OCI-LY1 (cell line): Measurements from ENCODE around the gene AHDC1.
A peak's percentile ranks its signal among the peaks of the same experiment; 100 is the strongest.
"Not testable (repeated sequence)": the region's sequence is repeated elsewhere in the genome, so short reads cannot be mapped to it uniquely, and the experiment has no call there.

Experiments used
- H2AFZ ChIP-seq: fragments of 200-600 bp; sonication (generic), shearing (Covaris generic); 2 replicates; pipeline ENCODE4 v1.6.0; 2014; ENCODE audit warnings: antibody characterized with exemption, mild to moderate bottlenecking, low read length
- H3F3A ChIP-seq: fragments of 200-600 bp; sonication (generic), shearing (Covaris generic); 2 replicates; pipeline ENCODE4 v1.6.0; 2014; ENCODE audit warnings: mild to moderate bottlenecking, antibody characterized with exemption, low read length, moderate library complexity; ENCODE audit not compliant: insufficient read depth
- H3K27ac ChIP-seq: fragments of 200-600 bp; sonication (generic); 2 replicates; pipeline ENCODE4 v1.5.1; 2014; ENCODE audit warnings: low read length, mixed run types, mild to moderate bottlenecking, low read depth; ENCODE audit not compliant: poor library complexity, severe bottlenecking
- H3K27me3 ChIP-seq: fragments of 200-600 bp; sonication (generic); 2 replicates; pipeline ENCODE4 v1.6.0; 2014; ENCODE audit warnings: antibody characterized with exemption, mild to moderate bottlenecking, low read length, moderate library complexity; ENCODE audit not compliant: insufficient read depth
- H3K36me3 ChIP-seq: fragments of 200-600 bp; sonication (generic); 2 replicates; pipeline ENCODE4 v1.6.1; 2014; ENCODE audit warnings: mild to moderate bottlenecking, antibody characterized with exemption, low read length, moderate library complexity, mixed read lengths; ENCODE audit not compliant: insufficient read depth
- H3K4me1 ChIP-seq: fragments of 200-600 bp; sonication (generic); 2 replicates; pipeline ENCODE4 v1.5.1; 2014; ENCODE audit warnings: mild to moderate bottlenecking, low read length, moderate library complexity; ENCODE audit not compliant: insufficient read depth, severe bottlenecking
- H3K4me2 ChIP-seq: fragments of 200-600 bp; sonication (generic), shearing (Covaris generic); 2 replicates; pipeline ENCODE4 v1.6.1; 2014; ENCODE audit warnings: low read length
- H3K4me3 ChIP-seq: fragments of 200-600 bp; sonication (generic); 2 replicates; pipeline ENCODE4 v1.5.1; 2014; ENCODE audit warnings: low read length, low read depth, mild to moderate bottlenecking, mixed read lengths; ENCODE audit not compliant: poor library complexity, severe bottlenecking
- H3K79me2 ChIP-seq: fragments of 200-600 bp; shearing (Covaris generic); 2 replicates; pipeline ENCODE4 v1.6.1; 2016; ENCODE audit warnings: mixed run types, low read length, mixed read lengths; ENCODE audit not compliant: insufficient read depth
- H3K9ac ChIP-seq: fragments of 200-600 bp; sonication (generic), shearing (Covaris generic); 2 replicates; pipeline ENCODE4 v1.6.1; 2014; ENCODE audit warnings: mild to moderate bottlenecking, low read length, mixed read lengths
- H3K9me2 ChIP-seq: fragments of 200-600 bp; sonication (generic), shearing (Covaris generic); 2 replicates; pipeline ENCODE4 v1.6.1; 2014; ENCODE audit warnings: low read depth, mild to moderate bottlenecking, low read length, mixed read lengths
- H3K9me3 ChIP-seq: fragments of 200-600 bp; shearing (Covaris generic); 2 replicates; pipeline ENCODE4 v1.6.1; 2014; ENCODE audit warnings: low read length, mixed read lengths
- H4K20me1 ChIP-seq: fragments of 200-600 bp; sonication (generic), shearing (Covaris generic); 2 replicates; pipeline ENCODE4 v1.6.0; 2016; ENCODE audit warnings: mild to moderate bottlenecking, low read length; ENCODE audit not compliant: insufficient read depth
- EZH2 ChIP-seq: fragments of 200-600 bp; sonication (generic), shearing (Covaris generic); IDR thresholded peaks from 2 replicates; pipeline ENCODE4 v1.8.0; 2017; ENCODE audit warnings: borderline replicate concordance, mixed run types, mild to moderate bottlenecking, antibody characterized with exemption, low read length, moderate library complexity, mixed read lengths
- TF ChIP-seq, protein P1 (sequence below): fragments of 200-600 bp; sonication (generic), shearing (Covaris generic); IDR thresholded peaks from 2 replicates; pipeline ENCODE4 v1.5.1; 2017; ENCODE audit warnings: mild to moderate bottlenecking, antibody characterized with exemption, low read length, moderate library complexity, mixed read lengths

The AHDC1 gene

DNA sequence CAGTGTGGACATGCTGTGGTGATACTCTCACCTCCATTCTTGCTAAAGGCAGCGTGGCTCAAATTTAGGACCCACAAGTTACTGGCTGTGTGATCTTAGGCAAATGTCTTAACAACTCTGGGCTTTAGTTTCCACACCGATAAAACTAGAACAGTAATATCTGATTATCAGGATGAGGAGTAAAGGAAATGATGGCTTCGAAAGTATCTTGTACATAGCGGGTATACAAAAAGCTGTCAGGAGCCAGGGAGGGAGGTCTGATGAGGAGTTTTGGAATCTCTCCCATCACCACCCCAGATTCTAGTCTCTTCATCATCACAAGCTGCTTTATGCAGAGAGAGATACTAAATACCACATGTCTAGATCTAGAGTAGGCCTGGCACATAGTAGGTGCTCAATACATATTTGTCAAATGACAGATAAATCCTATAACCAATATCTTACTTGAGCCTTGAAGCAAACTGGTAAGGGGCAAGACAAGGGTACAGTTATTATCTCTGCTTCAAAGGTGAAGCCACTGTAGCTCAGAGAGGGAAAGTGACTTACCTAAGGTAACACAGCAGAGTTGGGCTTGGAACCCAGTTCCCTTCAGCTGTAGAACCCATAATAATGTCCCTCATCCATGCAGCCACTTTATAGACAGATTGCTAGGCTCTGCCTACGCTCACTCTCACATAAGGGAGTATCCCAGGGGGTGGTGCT, 40.6 kb upstream of the AHDC1 start:
- Histone ChIP-seq H3K9ac (no peak overlapping the region), H3K9me3 (no peaks in the 10 kb centered on the region), H2AFZ (no peak overlapping the region), H3K4me2 (no peak overlapping the region), H3K36me3 (no peaks in the 10 kb centered on the region), H3F3A (no peaks in the 10 kb centered on the region), H3K27ac (no peak overlapping the region), H3K4me1 (no peaks in the 10 kb centered on the region), H4K20me1 (no peaks in the 10 kb centered on the region), H3K4me3 (no peak overlapping the region), H3K27me3 (no peaks in the 10 kb centered on the region), H3K79me2 (no peaks in the 10 kb centered on the region), H3K9me2 (no peaks in the 10 kb centered on the region)
- no peak for TF ChIP-seq EZH2
- TF ChIP-seq, protein P1, sequence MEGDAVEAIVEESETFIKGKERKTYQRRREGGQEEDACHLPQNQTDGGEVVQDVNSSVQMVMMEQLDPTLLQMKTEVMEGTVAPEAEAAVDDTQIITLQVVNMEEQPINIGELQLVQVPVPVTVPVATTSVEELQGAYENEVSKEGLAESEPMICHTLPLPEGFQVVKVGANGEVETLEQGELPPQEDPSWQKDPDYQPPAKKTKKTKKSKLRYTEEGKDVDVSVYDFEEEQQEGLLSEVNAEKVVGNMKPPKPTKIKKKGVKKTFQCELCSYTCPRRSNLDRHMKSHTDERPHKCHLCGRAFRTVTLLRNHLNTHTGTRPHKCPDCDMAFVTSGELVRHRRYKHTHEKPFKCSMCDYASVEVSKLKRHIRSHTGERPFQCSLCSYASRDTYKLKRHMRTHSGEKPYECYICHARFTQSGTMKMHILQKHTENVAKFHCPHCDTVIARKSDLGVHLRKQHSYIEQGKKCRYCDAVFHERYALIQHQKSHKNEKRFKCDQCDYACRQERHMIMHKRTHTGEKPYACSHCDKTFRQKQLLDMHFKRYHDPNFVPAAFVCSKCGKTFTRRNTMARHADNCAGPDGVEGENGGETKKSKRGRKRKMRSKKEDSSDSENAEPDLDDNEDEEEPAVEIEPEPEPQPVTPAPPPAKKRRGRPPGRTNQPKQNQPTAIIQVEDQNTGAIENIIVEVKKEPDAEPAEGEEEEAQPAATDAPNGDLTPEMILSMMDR = no peak

DNA sequence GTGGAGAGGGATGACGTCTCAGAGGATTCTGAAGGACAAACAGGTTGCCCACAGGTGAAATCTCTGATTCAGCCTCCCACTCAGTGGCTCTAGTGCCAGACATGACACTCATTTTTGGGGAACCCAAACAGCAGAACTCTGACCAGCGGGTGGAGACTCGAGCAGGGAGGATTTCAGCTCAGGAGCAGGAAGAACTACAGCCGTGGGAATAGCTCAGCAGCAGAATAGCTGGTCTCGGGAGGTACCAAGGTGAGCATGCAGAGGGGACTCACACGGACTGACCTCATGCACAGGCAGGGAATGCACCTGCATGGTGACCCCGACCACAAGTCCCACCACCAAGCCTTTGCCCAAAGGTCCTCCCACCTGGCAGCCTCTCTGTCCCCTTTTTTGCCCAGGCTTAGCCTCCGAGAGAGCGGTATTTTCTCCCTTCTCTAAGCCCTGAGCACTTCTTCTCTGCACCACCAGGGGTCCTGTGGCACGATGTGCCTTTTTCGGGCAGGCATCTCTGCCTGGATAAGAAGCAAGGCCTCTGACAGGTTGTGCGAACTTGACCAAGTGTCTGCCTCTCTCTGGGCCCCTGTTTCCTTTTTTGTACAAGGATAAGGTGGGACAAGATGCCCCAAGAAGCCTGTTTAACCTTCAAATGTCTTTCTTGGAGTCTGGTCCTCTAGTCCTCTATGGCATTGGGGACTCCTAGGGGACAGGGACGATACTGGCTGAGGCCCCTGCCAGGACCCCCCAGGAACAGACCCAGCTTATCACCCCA, 39.8 kb upstream of the AHDC1 start:
- no peaks in the 10 kb centered on the region for H3K27me3 ChIP-seq
- H3F3A ChIP-seq = no peaks in the 10 kb centered on the region
- TF ChIP-seq, protein P1 = peak; percentile 82
- no peak for TF ChIP-seq EZH2
- no peaks in the 10 kb centered on the region for H3K4me1 ChIP-seq
- no peaks in the 10 kb centered on the region for H3K9me3 ChIP-seq
- no peak overlapping the region for H3K4me2 ChIP-seq
- H4K20me1 ChIP-seq = no peaks in the 10 kb centered on the region
- no peak overlapping the region for H2AFZ ChIP-seq
- no peaks in the 10 kb centered on the region for H3K79me2 ChIP-seq
- H3K4me3 ChIP-seq = no peak overlapping the region
- no peak overlapping the region for H3K27ac ChIP-seq
- H3K36me3 ChIP-seq = no peaks in the 10 kb centered on the region
- no peaks in the 10 kb centered on the region for H3K9me2 ChIP-seq
- H3K9ac ChIP-seq = no peak overlapping the region

DNA sequence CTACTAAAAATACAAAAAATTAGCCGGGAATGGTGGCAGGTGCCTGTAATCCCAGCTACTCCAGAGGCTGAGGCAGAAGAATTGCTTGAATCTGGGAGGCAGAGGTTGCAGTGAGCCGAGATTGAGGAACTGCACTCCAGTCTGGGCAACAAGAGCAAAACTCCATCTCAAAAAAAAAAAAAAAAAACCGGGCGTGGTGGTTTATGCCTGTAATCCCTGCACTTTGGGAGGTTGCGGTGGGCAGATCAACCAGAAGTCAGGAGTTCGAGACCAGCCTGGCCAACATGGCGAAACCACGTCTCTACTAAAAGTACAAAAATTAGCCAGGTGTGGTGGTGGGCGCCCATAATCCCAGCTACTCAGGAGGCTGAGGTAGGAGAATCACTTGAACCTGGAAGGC, 36.6 kb upstream of the AHDC1 start:
- not testable (repeated sequence) for H4K20me1 ChIP-seq, H3K79me2 ChIP-seq, H3K9me2 ChIP-seq, H3K27me3 ChIP-seq, H3K9me3 ChIP-seq, H3K36me3 ChIP-seq, H3K4me2 ChIP-seq, H3K27ac ChIP-seq, H3K9ac ChIP-seq, H2AFZ ChIP-seq, H3K4me1 ChIP-seq, H3F3A ChIP-seq, H3K4me3 ChIP-seq
